ENCODE measurements around the gene SENP7. TPM values are rescaled to one million over a fixed set of nuclear protein-coding genes. Genes with fewer than 3 reads are reported as not detected.

Gene SENP7
- total and polyA plus RNA-seq, 12 donors: 3.6 to 18.9 (median 10.0) TPM

DNA sequence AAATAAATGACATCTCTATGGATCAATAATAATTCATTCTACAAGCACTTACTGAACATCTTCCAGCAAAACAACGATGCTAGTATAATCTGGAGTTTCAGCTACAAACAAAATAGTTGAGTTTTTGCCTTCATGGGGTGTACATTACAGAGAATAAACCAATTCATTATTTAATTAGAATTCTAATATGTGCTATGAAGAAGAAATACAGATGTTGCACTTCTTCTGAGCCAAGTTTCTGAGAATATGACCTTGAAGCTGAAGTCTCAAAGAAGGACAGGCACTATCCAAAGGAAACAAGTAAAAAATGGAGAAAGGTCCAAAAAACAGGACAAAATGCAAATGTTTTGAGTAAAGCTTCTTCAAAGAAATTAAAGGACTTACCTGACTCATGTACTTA lies 94.2 kb downstream of the SENP7 start:
- intact Hi-C loops (cut with DNase I): no loop called here
- no peak for DNase-seq
- WGBS, 2 donors: 79 to 94% methylated on average over 1 of the region's 1 CpG
- no peaks in the 10 kb centered on the region for H3K27me3 ChIP-seq
- H3K36me3 ChIP-seq: peaks cover 0 to 10% (median 0%) of the 10 kb centered on the region in 9 donors
- ATAC-seq: no peak
- H3K9me3 ChIP-seq: no peaks in the 10 kb centered on the region
- H3K27ac ChIP-seq: no peak overlapping the region
- H3K4me3 ChIP-seq: no peak overlapping the region
- H3K4me1 ChIP-seq: no peaks in the 10 kb centered on the region
- TF ChIP-seq, protein P1, sequence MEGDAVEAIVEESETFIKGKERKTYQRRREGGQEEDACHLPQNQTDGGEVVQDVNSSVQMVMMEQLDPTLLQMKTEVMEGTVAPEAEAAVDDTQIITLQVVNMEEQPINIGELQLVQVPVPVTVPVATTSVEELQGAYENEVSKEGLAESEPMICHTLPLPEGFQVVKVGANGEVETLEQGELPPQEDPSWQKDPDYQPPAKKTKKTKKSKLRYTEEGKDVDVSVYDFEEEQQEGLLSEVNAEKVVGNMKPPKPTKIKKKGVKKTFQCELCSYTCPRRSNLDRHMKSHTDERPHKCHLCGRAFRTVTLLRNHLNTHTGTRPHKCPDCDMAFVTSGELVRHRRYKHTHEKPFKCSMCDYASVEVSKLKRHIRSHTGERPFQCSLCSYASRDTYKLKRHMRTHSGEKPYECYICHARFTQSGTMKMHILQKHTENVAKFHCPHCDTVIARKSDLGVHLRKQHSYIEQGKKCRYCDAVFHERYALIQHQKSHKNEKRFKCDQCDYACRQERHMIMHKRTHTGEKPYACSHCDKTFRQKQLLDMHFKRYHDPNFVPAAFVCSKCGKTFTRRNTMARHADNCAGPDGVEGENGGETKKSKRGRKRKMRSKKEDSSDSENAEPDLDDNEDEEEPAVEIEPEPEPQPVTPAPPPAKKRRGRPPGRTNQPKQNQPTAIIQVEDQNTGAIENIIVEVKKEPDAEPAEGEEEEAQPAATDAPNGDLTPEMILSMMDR (IDR thresholded peaks at IDR 0.05): no peak

- no peaks in the 10 kb centered on the region for H3K27me3 ChIP-seq
- DNase-seq: no peak
These were observed 98.9 kb downstream of the SENP7 start for GRCh38 chr3:101414121-101414520.

DNA sequence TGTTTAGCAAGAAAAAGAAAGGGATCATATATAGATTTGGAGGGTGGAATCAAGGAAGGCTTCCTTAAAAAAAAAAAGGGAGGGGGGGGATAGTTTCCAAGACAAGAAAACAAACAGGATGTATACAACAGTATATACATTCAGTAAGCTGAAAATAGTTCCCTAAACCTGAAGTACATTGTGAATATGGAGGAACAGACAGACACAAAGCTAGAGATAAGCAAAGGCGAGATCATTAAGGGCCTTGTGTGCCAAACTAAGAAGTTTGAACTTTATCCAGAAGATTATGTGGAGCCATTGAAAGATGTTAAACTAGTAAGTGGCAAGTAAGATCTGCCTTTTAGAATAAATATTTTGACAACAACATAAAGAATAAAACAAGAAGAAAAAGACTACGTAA lies 99.4 kb downstream of the SENP7 start:
- WGBS, 2 donors: 79 to 83% methylated on average over 2 of the region's 2 CpGs
- intact Hi-C loops (cut with DNase I): no loop called here
- no peak for ATAC-seq

More at GRCh38 chr3:101414121-101414520, 98.9 kb downstream of the SENP7 start:
- ATAC-seq: no peak
- intact Hi-C loops (cut with DNase I): no loop called here
- Histone ChIP-seq H3K27ac (no peak overlapping the region), H3K4me3 (no peak overlapping the region), H3K36me3 (peaks cover 0 to 10% (median 0%) of the 10 kb centered on the region in 9 donors), H3K9me3 (peaks cover 0 to 11% (median 0%) of the 10 kb centered on the region in 11 donors), H3K4me1 (no peaks in the 10 kb centered on the region)
- TF ChIP-seq, protein P1 (IDR thresholded peaks at IDR 0.05): no peak
- WGBS, 2 donors: 52 to 70% methylated on average over 6 of the region's 6 CpGs

GRCh38 chr3:101391413-101391950 lies 121.5 kb downstream of the SENP7 start:
- ATAC-seq: no peak
- TF ChIP-seq, protein P1 (IDR thresholded peaks at IDR 0.05): no peak
- H3K4me1 ChIP-seq: peaks cover 0 to 9% (median 4%) of the 10 kb centered on the region in 9 donors
- peaks cover 0 to 55% (median 0%) of the 10 kb centered on the region in 9 donors for H3K36me3 ChIP-seq
- no peak overlapping the region for H3K27ac ChIP-seq
- H3K4me3 ChIP-seq: no peak overlapping the region
- WGBS, 2 donors: 83 to 84% methylated on average over 1 of the region's 1 CpG
- intact Hi-C loops (cut with DNase I): no loop called here
- no peaks in the 10 kb centered on the region for H3K27me3 ChIP-seq
- H3K9me3 ChIP-seq: peaks cover 0 to 71% (median 26%) of the 10 kb centered on the region in 11 donors
- no peak for DNase-seq

More for the DNA sequence above, 99.4 kb downstream of the SENP7 start:
- TF ChIP-seq, protein P1 (IDR thresholded peaks at IDR 0.05): no peak
- peaks cover 0 to 10% (median 0%) of the 10 kb centered on the region in 9 donors for H3K36me3 ChIP-seq
- no peak for DNase-seq
- H3K27ac ChIP-seq: no peak overlapping the region
- no peaks in the 10 kb centered on the region for H3K27me3 ChIP-seq
- H3K4me3 ChIP-seq: no peak overlapping the region
- H3K9me3 ChIP-seq: peaks cover 0 to 16% (median 5%) of the 10 kb centered on the region in 11 donors
- no peaks in the 10 kb centered on the region for H3K4me1 ChIP-seq
